ENCODE results near the gene MAN2B2. TPM values are rescaled to one million over a fixed set of nuclear protein-coding genes. Genes with fewer than 3 reads are reported as not detected.

The MAN2B2 gene
- total and polyA plus RNA-seq, 7 donors = 1.8 to 6.6 (median 3.2) TPM

DNA sequence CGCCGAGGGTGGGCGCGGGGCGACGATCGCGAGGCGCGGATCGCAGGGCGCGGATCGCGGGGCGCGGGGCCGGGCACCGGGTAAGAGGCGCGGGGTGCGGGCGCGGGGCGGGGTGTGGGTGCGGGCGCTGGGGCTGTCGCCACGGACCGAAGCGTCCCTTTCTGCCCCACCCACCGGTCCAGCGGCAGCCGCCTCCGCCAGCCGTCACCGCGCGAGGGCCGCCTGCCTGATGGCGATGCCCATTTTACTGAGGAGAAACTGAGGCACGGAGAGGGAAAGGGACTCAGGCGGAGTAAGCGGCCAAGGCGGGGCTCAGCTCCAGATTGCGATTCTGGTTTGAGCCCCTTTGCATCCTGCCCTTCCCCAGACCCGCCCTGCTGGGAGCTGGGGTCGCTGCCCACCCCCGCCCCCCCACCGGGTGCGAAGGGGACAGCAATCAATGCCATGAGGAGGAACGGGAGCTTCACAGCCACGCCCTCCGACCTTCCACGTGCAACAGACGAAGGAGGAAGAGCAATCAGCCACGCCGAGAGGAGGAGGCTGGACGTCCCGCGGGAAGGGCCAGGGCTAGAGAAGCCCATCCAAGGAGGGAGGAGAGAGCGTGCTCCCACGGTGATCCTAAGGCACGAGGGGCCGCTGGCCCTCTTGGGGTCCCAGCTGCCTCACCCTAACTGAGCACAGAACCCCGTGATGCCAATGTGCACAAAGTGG, 10.9 kb upstream of the MAN2B2 start:
- TF ChIP-seq, protein P1, sequence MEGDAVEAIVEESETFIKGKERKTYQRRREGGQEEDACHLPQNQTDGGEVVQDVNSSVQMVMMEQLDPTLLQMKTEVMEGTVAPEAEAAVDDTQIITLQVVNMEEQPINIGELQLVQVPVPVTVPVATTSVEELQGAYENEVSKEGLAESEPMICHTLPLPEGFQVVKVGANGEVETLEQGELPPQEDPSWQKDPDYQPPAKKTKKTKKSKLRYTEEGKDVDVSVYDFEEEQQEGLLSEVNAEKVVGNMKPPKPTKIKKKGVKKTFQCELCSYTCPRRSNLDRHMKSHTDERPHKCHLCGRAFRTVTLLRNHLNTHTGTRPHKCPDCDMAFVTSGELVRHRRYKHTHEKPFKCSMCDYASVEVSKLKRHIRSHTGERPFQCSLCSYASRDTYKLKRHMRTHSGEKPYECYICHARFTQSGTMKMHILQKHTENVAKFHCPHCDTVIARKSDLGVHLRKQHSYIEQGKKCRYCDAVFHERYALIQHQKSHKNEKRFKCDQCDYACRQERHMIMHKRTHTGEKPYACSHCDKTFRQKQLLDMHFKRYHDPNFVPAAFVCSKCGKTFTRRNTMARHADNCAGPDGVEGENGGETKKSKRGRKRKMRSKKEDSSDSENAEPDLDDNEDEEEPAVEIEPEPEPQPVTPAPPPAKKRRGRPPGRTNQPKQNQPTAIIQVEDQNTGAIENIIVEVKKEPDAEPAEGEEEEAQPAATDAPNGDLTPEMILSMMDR (IDR thresholded peaks at IDR 0.05) = no peak
- Histone ChIP-seq H3K27ac (no peak overlapping the region), H3K4me3 (peak overlapping the region; percentile 39), H3K4me1 (peaks cover 4% of the 10 kb centered on the region), H3K27me3 (ENCODE audit: insufficient read depth in 3 of 3, low read length in 2 of 3) (peaks cover 0 to 69% (median 28%) of the 10 kb centered on the region in 3 donors), H3K36me3 (ENCODE audit: insufficient read depth in 1 of 2, low read depth in 1 of 2) (no peaks in the 10 kb centered on the region), H3K9me3 (no peaks in the 10 kb centered on the region)
- no peak for DNase-seq
- ATAC-seq = no peak
- intact Hi-C loops (cut with DNase I) = loop anchor here in 1 of 2 donors (10.0 kb wide), 1 partner anchor 299 kb away; the partner anchor contains the start of gene WFS1
- WGBS, 3 donors = 6 to 13% (median 7%) methylated on average over 22 to 66 of the region's 66 CpGs

DNA sequence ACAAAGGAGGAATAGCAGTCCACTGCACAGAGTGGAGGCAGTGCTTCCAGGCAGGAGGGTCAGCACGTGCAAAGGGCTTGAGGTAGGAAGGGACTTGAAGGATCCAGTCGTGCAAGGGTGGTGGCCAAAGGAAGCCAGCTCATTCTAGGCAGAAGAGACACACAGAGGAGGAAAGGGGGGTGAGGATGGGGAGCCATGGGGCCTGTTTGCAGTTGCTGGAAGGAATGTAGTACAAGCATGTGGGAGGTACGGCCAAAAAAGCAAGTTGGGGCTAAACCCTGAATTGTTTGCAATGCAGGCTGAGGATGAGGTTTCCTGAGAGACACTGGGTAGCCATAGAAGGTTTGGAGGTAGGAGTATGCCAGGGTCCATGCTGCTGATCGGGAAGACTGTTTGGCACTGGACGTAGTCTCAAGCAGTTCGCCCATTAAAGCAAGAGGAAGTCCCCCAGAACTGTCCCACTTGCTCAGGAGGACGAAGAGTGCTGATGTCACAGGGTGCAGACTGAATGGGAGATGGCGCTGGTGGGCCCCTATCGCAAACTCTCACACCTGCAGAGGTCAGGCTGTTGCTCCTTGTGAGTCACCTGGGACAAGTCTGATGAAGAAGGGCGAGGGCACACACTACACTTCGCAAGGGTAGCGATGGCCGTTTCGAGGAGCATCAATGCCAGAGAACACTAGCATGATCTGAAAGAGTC, 9.1 kb upstream of the MAN2B2 start:
- H3K27me3 ChIP-seq (ENCODE audit: insufficient read depth in 3 of 3, low read length in 2 of 3) = peaks cover 0 to 55% (median 26%) of the 10 kb centered on the region in 3 donors
- ATAC-seq (no peak), DNase-seq (no peak)
- no peak overlapping the region for H3K4me3 ChIP-seq
- TF ChIP-seq, protein P1 (IDR thresholded peaks at IDR 0.05) = no peak
- intact Hi-C loops (cut with DNase I) = loop anchor here in 1 of 2 donors (10.0 kb wide), 1 partner anchor 301 kb away; the partner anchor contains the start of gene WFS1
- no peaks in the 10 kb centered on the region for H3K36me3 ChIP-seq (ENCODE audit: insufficient read depth in 1 of 2, low read depth in 1 of 2)
- peaks cover 4% of the 10 kb centered on the region for H3K4me1 ChIP-seq
- no peaks in the 10 kb centered on the region for H3K9me3 ChIP-seq
- H3K27ac ChIP-seq = no peak overlapping the region
- 58 to 64% (median 63%) methylated on average over 14 of the region's 14 CpGs for WGBS, 3 donors

GRCh38 chr4:6566391-6567190, 8.4 kb upstream of the MAN2B2 start:
- Histone ChIP-seq H3K9me3 (no peaks in the 10 kb centered on the region), H3K4me3 (no peak overlapping the region), H3K27ac (no peak overlapping the region), H3K27me3 (ENCODE audit: insufficient read depth in 3 of 3, low read length in 2 of 3) (peaks cover 0 to 49% (median 25%) of the 10 kb centered on the region in 3 donors), H3K36me3 (ENCODE audit: insufficient read depth in 1 of 2, low read depth in 1 of 2) (no peaks in the 10 kb centered on the region), H3K4me1 (peaks cover 4% of the 10 kb centered on the region)
- 63 to 74% (median 71%) methylated on average over 13 of the region's 13 CpGs for WGBS, 3 donors
- DNase-seq (no peak), ATAC-seq (no peak)
- TF ChIP-seq, protein P1 (IDR thresholded peaks at IDR 0.05) = no peak
- intact Hi-C loops (cut with DNase I) = loop anchor here in 1 of 2 donors (10.0 kb wide), 1 partner anchor 302 kb away; the partner anchor contains the start of gene WFS1

DNA sequence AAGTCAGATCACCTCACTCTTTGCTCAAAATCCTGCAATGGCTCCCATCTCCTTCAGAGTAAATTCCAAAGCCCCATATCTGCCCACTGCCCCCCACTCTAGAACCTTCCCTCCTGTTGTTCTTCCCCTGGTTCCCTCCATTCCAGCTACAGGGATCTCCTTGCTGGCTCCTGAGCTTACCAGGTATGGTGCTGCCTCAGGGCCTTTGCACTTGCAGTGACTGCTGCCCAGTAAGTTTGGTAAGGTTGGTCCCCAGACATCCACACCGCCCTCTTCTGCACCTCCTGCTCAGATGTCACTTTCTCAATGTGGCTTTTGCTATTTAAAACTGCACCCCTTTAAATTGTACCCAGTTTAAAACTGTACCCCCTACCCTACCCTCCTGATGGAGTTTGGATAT, 7.8 kb upstream of the MAN2B2 start:
- intact Hi-C loops (cut with DNase I) = loop anchor here in 1 of 2 donors (10.0 kb wide), 1 partner anchor 302 kb away; the partner anchor contains the start of gene WFS1
- no peaks in the 10 kb centered on the region for H3K9me3 ChIP-seq
- peaks cover 4% of the 10 kb centered on the region for H3K4me1 ChIP-seq
- no peak overlapping the region for H3K4me3 ChIP-seq
- no peak for DNase-seq
- H3K27me3 ChIP-seq (ENCODE audit: insufficient read depth in 3 of 3, low read length in 2 of 3) = peaks cover 0 to 43% (median 20%) of the 10 kb centered on the region in 3 donors
- no peak overlapping the region for H3K27ac ChIP-seq
- no peak for ATAC-seq
- no peaks in the 10 kb centered on the region for H3K36me3 ChIP-seq (ENCODE audit: insufficient read depth in 1 of 2, low read depth in 1 of 2)
- 79 to 85% (median 81%) methylated on average over 1 of the region's 1 CpG for WGBS, 3 donors
- TF ChIP-seq, protein P1 (IDR thresholded peaks at IDR 0.05) = no peak

Measured in psoas muscle (tissue), 8 donors.